Body of pancreas (tissue), 4 donors: ENCODE data around the gene RAB11FIP3. TPM values are rescaled to one million over a fixed set of nuclear protein-coding genes. Genes with fewer than 3 reads are reported as not detected.
A peak's percentile ranks its signal among the peaks of the same experiment; 100 is the strongest.

Experiments used
- ATAC-seq: fragments of 150-250 bp; one replicate; pipeline ENCODE4 v1.9.1; 2016
- DNase-seq, 4 donors: peaks; one replicate each; pipeline ENCODE4 v3.0.0-alpha.2; 2019
- H3K27ac ChIP-seq, 4 donors: fragments of 200-600 bp; sonication (generic); 1 replicate in 3 of 4; 2 replicates in 1 of 4; pipeline versions ENCODE4 v1.5.1 to v1.6.1; 2016 to 2019; ENCODE audit warnings: mild to moderate bottlenecking in 1 of 4, mixed read lengths in 1 of 4, moderate library complexity in 1 of 4
- H3K27me3 ChIP-seq, 2 donors: fragments of 200-600 bp; sonication (generic); one replicate each; pipeline ENCODE4 v1.6.0; 2016; ENCODE audit warnings: mild to moderate bottlenecking in 1 of 2
- H3K36me3 ChIP-seq, 2 donors: fragments of 200-600 bp; sonication (generic); replicated peaks in 1 of 2; 2 replicates each; pipeline ENCODE4 v1.5.1; 2016; ENCODE audit warnings: low read depth in 2 of 2; ENCODE audit not compliant: insufficient read depth in 1 of 2
- H3K4me1 ChIP-seq: fragments of 200-600 bp; sonication (generic); one replicate; pipeline ENCODE4 v1.6.0; 2016
- H3K4me3 ChIP-seq, 2 donors: fragments of 200-600 bp; sonication (generic); 1 replicate in 1 of 2; 2 replicates in 1 of 2; pipeline ENCODE4 v1.5.1; 2016 to 2019
- H3K9me3 ChIP-seq, 3 donors: fragments of 200-600 bp; sonication (generic); 1 replicate in 2 of 3; 2 replicates in 1 of 3; pipeline ENCODE4 v1.5.1; 2016
- CTCF ChIP-seq, 7 experiments: fragments of 450-650 bp in 4 of 7; fragments of 200-600 bp in 3 of 7; sonication (generic) in 3 of 7; IDR thresholded peaks; one replicate each; pipeline ENCODE4 v1.5.1; 2016 to 2019; ENCODE audit warnings: antibody characterized with exemption in 7 of 7
- POLR2A ChIP-seq, 3 donors: fragments of 450-650 bp; IDR thresholded peaks; one replicate each; pipeline ENCODE4 v1.6.1; 2016; ENCODE audit warnings: antibody characterized with exemption in 3 of 3, mild to moderate bottlenecking in 2 of 3
- WGBS, 2 donors: methylation state at CpG; one replicate each; pipeline ENCODE4 v1.1.5; 2017; 5-methylcytosine and 5-hydroxymethylcytosine counted together
- intact Hi-C: fragments of 100-400 bp; cut with DNase I; formaldehyde crosslinking; loops from one replicate; pipeline ENCODE4 v1.15.1; 2023
- total RNA-seq, 2 donors: library from RNA; depleted of rRNA; stranded (reverse); fragments of >200 nt; gene quantifications; one replicate each; pipeline ENCODE4 v1.1.0, GENCODE V29; 2016

Gene RAB11FIP3
- total RNA-seq, 2 donors from 2014 or later = 50.1 to 122 TPM

GRCh38 chr16:523097-523741 is 97.8 kb downstream of the RAB11FIP3 start:
- WGBS, 2 donors = 92 to 94% methylated on average over 19 to 22 of the region's 22 CpGs
- ATAC-seq (no peak), DNase-seq (no peak)
- Histone ChIP-seq H3K4me3 (no peak overlapping the region), H3K4me1 (peaks cover 32% of the 10 kb centered on the region), H3K36me3 (peaks cover 0 to 8% of the 10 kb centered on the region in 2 donors), H3K27ac (no peak overlapping the region), H3K9me3 (no peaks in the 10 kb centered on the region), H3K27me3 (no peaks in the 10 kb centered on the region)
- TF ChIP-seq CTCF (IDR thresholded peaks at IDR 0.05) (no peak), POLR2A (IDR thresholded peaks at IDR 0.05) (no peak)
- intact Hi-C loops = no loop called here

GRCh38 chr16:524274-525040 is 99.0 kb downstream of the RAB11FIP3 start:
- Histone ChIP-seq H3K4me3 (no peak overlapping the region), H3K4me1 (peaks cover 43% of the 10 kb centered on the region), H3K9me3 (no peaks in the 10 kb centered on the region), H3K27me3 (no peaks in the 10 kb centered on the region), H3K27ac (no peak overlapping the region), H3K36me3 (peaks cover 0 to 6% of the 10 kb centered on the region in 2 donors)
- WGBS, 2 donors = 85 to 88% methylated on average over 6 to 17 of the region's 24 CpGs
- ATAC-seq (no peak), DNase-seq (no peak)
- intact Hi-C loops = no loop called here
- TF ChIP-seq CTCF (IDR thresholded peaks at IDR 0.05) (no peak), POLR2A (IDR thresholded peaks at IDR 0.05) (no peak)

- peak overlapping the region in 1 of 4 donors; percentile 97 for H3K27ac ChIP-seq
- TF ChIP-seq POLR2A (IDR thresholded peaks at IDR 0.05) = no peak
- no peak for TF ChIP-seq CTCF (IDR thresholded peaks at IDR 0.05)
- H3K27me3 ChIP-seq = no peaks in the 10 kb centered on the region
- DNase-seq (no peak), ATAC-seq (no peak)
- 93 to 100% methylated on average over 4 to 8 of the region's 8 CpGs for WGBS, 2 donors
- H3K4me3 ChIP-seq = no peak overlapping the region
- H3K36me3 ChIP-seq = peaks cover 0 to 6% of the 10 kb centered on the region in 2 donors
- H3K9me3 ChIP-seq = no peaks in the 10 kb centered on the region
- peaks cover 50% of the 10 kb centered on the region for H3K4me1 ChIP-seq
- intact Hi-C loops = no loop called here
These were observed 99.7 kb downstream of the RAB11FIP3 start for GRCh38 chr16:525123-525519.

- H3K27ac ChIP-seq = peak overlapping the region; percentile 86 to 97 (median 94)
- ATAC-seq = no peak
- H3K4me3 ChIP-seq = no peak overlapping the region
- TF ChIP-seq POLR2A (IDR thresholded peaks at IDR 0.05) = no peak
- no peak for TF ChIP-seq CTCF (IDR thresholded peaks at IDR 0.05)
- H3K9me3 ChIP-seq = no peaks in the 10 kb centered on the region
- intact Hi-C loops = no loop called here
- peaks cover 0 to under 1% of the 10 kb centered on the region in 2 donors for H3K36me3 ChIP-seq
- 57 to 65% methylated on average over 12 to 13 of the region's 13 CpGs for WGBS, 2 donors
- H3K27me3 ChIP-seq = no peaks in the 10 kb centered on the region
- DNase-seq = peak in 3 of 4 donors; percentile 35 to 59 (median 46)
- peaks cover 55% of the 10 kb centered on the region for H3K4me1 ChIP-seq
These were observed 100.2 kb downstream of the RAB11FIP3 start for GRCh38 chr16:525520-526180.
